GM19193 (cell line): ENCODE measurements around the gene OPA1.
A peak's percentile ranks its signal among the peaks of the same experiment; 100 is the strongest.

ENCODE experiments used
- POLR2A ChIP-seq: IDR thresholded peaks from 4 replicates; pipeline ENCODE4 v1.6.1; 2011; ENCODE audit not compliant: insufficient read depth, insufficient read length; ENCODE audit errors: extremely low read depth

OPA1 gene, protein sequence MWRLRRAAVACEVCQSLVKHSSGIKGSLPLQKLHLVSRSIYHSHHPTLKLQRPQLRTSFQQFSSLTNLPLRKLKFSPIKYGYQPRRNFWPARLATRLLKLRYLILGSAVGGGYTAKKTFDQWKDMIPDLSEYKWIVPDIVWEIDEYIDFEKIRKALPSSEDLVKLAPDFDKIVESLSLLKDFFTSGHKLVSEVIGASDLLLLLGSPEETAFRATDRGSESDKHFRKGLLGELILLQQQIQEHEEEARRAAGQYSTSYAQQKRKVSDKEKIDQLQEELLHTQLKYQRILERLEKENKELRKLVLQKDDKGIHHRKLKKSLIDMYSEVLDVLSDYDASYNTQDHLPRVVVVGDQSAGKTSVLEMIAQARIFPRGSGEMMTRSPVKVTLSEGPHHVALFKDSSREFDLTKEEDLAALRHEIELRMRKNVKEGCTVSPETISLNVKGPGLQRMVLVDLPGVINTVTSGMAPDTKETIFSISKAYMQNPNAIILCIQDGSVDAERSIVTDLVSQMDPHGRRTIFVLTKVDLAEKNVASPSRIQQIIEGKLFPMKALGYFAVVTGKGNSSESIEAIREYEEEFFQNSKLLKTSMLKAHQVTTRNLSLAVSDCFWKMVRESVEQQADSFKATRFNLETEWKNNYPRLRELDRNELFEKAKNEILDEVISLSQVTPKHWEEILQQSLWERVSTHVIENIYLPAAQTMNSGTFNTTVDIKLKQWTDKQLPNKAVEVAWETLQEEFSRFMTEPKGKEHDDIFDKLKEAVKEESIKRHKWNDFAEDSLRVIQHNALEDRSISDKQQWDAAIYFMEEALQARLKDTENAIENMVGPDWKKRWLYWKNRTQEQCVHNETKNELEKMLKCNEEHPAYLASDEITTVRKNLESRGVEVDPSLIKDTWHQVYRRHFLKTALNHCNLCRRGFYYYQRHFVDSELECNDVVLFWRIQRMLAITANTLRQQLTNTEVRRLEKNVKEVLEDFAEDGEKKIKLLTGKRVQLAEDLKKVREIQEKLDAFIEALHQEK

DNA sequence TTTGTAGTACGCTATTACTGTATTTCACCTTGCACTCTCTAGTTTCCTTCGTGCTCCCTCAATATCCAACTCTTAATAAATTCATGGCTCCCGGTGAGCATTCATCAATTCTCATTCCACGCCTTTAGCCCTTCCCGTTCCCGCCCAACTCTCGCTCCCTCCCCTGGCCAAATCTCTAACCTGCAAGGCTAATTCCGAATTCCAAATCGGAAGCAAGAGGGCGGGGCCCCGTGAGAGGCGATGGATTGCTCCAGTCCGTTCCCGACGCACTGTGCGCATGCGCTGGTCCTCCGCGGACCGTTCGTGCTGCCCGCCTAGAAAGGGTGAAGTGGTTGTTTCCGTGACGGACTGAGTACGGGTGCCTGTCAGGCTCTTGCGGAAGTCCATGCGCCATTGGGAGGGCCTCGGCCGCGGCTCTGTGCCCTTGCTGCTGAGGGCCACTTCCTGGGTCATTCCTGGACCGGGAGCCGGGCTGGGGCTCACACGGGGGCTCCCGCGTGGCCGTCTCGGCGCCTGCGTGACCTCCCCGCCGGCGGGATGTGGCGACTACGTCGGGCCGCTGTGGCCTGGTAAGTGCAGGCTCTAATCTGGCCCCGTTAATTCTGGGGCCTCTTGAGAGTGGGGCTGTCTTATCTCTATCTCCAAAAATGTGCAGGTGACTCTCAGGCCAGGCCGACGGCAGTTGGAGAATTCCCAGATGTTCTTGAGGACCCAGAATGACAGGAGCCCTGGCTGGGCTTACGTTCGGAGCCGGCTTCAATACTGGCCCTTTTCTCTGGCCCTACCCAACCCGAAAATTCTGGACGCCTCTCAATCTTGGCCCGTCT is at the start of gene OPA1:
OPA1 (plus strand) TSS at position 368 of the 827 bp plus-strand sequence; CDS start at position 538, 170 bp downstream.
- TF ChIP-seq POLR2A = peak; percentile 88

DNA sequence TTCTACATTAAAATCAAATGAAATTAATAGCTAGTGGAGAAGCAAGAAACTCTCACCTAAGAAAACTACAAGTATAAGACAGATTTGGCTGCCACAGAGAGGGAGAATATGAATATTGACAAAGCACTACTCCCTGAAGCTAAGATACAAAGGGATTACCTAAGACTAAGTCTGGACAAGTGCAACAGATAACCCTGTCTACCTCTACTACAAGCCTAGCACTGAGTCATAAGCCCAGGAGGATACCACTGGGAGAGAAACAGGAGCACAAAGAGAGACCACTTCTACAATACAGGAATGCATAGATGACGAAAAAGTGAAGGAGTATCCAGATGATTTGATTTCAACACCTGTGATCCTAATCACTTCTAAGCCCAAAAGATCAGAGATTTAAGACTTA is 48.7 kb upstream of the OPA1 start:
- no peak for TF ChIP-seq POLR2A

DNA sequence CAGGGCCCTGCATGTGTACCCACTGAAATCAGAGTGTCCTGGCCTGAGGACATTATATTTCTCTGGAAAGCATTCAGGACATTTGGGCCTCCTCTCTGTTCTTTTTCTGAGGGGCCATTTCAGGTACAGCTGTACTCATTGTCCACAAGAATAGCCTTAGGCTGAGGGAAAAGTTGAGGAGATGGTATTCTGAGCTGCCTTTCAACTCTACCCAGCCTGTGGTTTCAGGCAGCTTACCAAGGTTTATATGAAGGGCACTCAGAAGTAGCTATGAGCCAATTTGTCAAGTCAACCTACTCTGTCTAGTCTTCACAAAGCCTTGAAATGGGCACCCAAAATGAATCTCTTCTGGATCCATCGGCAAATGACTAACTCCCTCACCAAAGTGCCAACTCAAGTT is 47.7 kb upstream of the OPA1 start:
- TF ChIP-seq POLR2A = no peak

DNA sequence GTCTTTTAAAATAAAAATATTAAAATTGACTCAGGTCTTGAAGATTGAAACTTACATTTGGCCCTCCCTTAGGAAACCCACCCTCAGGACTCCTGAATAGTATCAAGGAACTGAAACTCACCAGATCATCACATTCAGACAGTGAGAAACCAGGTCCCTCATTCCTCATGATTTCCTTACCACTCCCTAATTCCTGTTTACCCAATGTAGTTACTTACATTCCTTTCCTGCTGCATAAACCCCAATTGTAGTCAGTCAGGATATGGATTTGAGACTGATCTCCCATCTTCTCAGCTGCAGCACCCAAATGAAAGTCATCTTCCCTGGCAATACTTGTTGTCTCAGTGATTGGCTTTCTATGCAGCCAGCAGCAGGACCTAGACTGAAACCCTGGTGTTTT is 46.9 kb upstream of the OPA1 start:
- no peak for TF ChIP-seq POLR2A

DNA sequence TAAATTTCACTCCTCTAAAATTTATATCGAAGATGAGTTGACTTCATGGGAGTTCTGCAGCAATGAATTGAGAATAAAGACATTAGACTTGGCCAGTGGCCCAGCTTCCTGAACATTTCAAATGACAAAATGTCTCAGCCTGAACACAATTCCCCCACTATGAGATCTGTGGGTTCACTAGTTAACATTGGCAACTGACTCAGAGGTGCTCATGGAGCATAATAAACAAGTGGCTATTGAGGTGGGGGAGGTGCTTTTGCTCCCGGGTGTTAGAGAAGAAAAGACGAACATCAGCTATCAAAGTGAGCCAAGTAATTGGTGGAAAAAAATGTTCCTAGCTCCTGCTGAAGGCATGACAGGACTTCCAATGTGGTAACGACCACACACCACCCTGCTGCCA is 44.6 kb upstream of the OPA1 start:
- TF ChIP-seq POLR2A = no peak

DNA sequence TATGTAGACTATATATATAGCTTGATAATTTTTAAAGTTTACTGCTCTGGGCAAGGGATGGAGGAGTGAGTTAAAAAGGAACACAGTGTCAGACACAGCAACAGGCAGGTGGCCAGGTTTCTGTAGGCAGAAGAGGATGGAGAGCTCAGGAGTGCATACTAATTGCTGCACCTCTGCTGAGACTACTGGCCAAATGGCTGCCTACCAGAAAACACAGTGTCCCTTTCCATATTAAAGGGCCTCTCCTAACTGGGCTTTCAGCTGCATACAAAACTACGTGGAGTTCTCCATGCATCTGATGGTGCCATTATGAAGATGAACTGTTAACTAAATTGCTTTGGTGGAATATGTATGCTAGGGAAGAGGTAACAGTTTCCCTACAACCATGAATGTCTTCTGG is 40.1 kb upstream of the OPA1 start:
- no peak for TF ChIP-seq POLR2A

DNA sequence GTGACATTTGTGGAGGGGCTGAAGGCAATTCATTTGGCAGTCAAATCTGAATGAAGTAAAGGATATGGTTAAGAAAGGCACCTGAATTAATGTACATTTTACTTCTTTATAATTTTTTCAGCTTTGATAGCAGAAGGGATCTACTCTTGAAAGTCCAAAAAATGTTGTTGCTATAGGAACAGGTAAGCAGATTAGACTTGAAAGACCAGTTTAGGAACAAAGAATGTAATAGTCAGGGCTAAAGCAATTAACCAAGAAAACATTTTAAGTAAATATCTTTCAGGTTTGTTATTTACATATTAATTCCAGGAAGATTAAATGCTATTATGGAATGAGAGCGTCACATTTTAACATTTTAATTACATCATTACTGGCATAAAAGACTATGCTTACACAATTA is 39.4 kb upstream of the OPA1 start:
- no peak for TF ChIP-seq POLR2A

DNA sequence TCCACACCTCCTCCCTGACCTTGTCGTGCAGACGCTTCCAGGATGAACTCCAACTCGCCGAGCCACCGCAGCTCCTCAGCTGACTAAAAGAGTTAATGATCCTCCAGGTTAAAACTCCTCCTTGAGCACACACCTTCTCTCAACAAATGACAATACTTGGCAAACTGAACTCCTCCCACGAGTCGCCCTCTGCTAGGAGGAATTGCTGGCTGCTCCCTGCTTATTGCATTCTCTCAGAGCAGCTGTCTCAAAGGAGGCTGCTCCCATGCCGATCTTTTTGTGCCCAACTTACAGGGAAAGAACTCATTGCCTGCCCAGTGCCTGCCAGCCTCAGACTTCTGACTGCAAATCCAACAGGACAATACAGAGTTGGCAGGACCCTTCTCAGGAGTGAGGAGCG is 38.2 kb upstream of the OPA1 start, which contains the start of gene ATP13A4:
ATP13A4 (minus strand) TSS at position 85 of the 400 bp plus-strand sequence. CDS start 96 bp downstream, outside the sequence.
- TF ChIP-seq POLR2A = no peak

DNA sequence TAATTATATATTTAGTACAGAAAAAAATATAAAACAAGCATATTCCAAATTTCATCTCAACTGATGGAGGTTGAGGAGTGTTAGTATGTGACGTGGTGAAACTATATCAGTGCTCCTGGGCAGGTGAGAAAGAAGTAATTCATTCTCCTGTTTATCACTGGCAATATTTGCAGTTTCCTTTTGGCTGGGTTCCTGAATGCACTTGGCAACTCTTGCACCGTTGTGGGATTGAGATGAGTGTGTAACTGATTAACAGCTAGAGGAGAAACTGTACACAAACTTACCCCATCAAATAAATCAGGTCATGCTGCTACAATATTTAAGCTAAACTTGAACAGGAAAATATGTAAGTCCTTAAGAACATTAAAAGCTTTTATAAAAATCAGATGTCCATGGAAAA is 36.2 kb upstream of the OPA1 start:
- no peak for TF ChIP-seq POLR2A

DNA sequence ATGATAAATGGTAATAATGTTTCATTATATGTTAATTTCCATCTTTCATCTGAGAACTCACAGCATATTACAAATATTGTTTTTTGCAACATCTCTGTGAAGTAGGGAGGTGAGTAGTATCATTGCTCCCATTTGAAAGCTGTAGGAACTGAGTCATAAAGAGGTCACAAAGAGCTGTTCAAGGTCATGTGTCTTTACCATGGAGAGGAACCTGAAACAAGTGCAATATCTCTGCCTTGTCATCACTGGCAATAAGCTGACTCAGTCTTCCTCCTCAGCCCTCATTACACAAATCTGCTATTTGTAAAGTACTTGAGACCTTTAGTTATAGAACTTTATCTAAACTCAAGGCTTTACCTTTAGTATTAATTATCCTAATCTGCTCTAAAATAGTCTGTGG is 33.9 kb upstream of the OPA1 start:
- TF ChIP-seq POLR2A = no peak

DNA sequence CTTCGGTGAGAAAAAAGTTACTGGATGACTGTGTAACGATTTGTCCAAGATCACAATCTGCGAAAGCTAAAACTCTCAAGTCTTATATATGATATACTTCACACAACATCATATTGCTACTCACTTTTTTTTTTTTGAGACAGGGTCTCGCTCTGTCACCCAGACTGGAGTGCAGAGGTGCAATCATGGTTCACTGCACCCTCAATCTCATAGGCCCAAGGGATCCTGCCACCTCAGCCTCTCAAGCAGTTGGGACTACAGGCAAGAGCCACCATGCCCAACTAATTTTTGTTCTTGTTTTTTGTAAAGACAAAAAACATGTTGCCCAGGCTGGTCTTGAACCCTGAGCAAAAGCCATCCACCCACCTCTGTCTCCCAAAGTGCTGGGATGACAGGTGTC is 32.9 kb upstream of the OPA1 start:
- no peak for TF ChIP-seq POLR2A

DNA sequence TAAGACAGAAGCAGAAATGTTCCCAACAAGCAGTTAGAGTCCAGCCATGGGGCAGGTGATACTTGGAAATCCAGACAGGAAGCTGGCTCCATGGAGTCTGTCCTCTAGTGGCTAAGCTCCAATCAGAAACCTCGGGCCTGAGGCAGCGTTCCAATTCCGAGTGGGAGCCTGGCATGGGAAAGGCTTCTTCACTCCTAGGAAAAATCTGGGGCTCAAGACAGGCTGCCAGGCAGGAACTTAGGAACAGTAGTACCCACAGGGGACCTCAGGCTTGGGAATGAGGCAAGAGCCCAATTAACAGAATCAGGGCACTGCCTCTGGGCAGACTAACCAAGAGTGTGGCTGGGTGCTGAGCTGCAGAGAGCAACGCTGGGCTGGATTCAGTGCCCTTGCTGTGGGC is 32.1 kb upstream of the OPA1 start:
- TF ChIP-seq POLR2A = no peak

DNA sequence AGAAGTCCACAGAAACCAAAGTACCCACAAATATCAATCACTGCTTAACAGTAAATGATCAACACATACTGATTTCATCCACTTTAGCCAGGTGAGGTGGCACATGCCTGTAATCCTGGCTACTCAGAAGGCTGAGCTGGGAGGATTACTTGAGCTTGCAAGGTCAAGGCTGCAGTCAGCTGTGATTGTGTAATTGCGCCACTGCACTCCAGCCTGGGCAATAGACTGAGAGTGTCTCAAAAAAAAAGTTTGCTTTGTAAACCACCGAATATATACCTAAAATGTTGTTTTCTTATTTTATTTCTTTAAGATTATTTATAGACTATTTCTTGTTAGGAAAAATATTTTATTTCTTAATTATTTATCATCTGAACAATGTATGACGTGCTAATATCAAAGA is 29.6 kb upstream of the OPA1 start:
- TF ChIP-seq POLR2A = no peak

DNA sequence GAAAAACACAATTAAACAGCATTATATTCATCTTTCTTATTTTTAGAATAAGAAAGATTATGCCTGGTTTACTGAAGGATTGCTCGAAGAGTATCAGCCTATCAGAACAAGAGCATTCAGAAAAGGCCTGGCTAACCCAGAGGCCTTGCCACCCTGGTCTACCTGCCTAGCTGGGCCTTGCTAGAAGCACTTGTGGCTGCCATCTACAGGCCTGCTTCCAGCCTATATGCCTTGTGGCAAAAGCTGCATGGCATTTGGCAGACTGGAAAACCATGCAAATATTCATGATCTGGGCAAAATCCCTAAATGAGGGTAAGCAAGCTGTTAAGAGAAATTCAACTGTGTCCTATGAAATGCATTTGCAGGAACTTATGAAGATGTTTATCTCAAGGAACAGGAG is 29.0 kb upstream of the OPA1 start:
- TF ChIP-seq POLR2A = no peak

DNA sequence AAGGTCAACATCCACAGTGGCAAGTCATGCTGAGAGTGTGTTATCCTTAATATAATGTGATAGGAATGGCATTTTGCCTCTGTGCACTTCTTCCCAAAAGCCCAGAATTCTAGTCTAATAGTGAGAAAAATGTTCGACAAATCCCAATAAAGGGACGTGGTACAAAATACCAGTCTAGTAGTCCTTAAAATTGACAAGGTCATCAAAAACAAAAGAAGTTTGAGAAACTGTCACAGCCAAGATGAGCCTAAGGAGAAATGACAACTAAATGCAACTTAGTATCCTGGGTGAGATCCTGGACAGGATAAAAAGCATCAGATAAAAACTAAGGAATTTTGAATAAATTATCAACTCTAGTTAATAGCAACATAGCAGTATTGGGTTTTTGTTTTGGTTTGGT is 23.9 kb upstream of the OPA1 start:
- TF ChIP-seq POLR2A = no peak
